GM21619 (cell line): ENCODE data around the gene PPIL6.
A peak's percentile ranks its signal among the peaks of the same experiment; 100 is the strongest.
"Not testable (repeated sequence)": the region's sequence is repeated elsewhere in the genome, so short reads cannot be mapped to it uniquely, and the experiment has no call there.

Source experiments
- ATAC-seq: cut with Tn5 transposase; IDR thresholded peaks from one replicate; pipeline ENCODE4 v1.9.1; 2021; ENCODE audit not compliant: unreplicated experiment

Gene PPIL6

GRCh38 chr6:109467696-109468095 is 27.3 kb upstream of the PPIL6 start:
- no peak for ATAC-seq

GRCh38 chr6:109466212-109466923 is 25.9 kb upstream of the PPIL6 start:
- no peak for ATAC-seq

GRCh38 chr6:109465772-109466171 is 25.3 kb upstream of the PPIL6 start:
- no peak for ATAC-seq

GRCh38 chr6:109461733-109462526 is 21.5 kb upstream of the PPIL6 start:
- no peak for ATAC-seq

- not testable (repeated sequence) for ATAC-seq
Observed at GRCh38 chr6:109461205-109461604, 20.8 kb upstream of the PPIL6 start.

- ATAC-seq = no peak
Observed at GRCh38 chr6:109460161-109460829, 19.9 kb upstream of the PPIL6 start.

GRCh38 chr6:109458774-109459531 is 18.5 kb upstream of the PPIL6 start:
- peak; percentile 26 for ATAC-seq

GRCh38 chr6:109457562-109457996 is 17.2 kb upstream of the PPIL6 start:
- no peak for ATAC-seq

GRCh38 chr6:109456710-109457561 is 16.5 kb upstream of the PPIL6 start:
- ATAC-seq = no peak

GRCh38 chr6:109456111-109456583 is 15.7 kb upstream of the PPIL6 start:
- ATAC-seq = peak; percentile 2

GRCh38 chr6:109455437-109456110 is 15.1 kb upstream of the PPIL6 start, which contains the start of gene MICAL1:
Gene MICAL1 (minus strand): TSS chr6:109455772. CDS start chr6:109454196, 1,576 bp downstream.
- ATAC-seq = peak; percentile 39

- peak; percentile 31 for ATAC-seq
Observed at GRCh38 chr6:109454496-109455436, 14.3 kb upstream of the PPIL6 start.

- no peak for ATAC-seq
Observed at GRCh38 chr6:109453594-109454495, 13.4 kb upstream of the PPIL6 start.

GRCh38 chr6:109453156-109453555 is 12.7 kb upstream of the PPIL6 start:
- ATAC-seq = no peak

- no peak for ATAC-seq
Observed at GRCh38 chr6:109452181-109452580, 11.8 kb upstream of the PPIL6 start.

GRCh38 chr6:109451376-109451775 is 10.9 kb upstream of the PPIL6 start:
- no peak for ATAC-seq

- ATAC-seq = no peak
Observed at GRCh38 chr6:109450801-109451200, 10.4 kb upstream of the PPIL6 start.
